ENCODE results near the gene PARD3B.

Gene PARD3B

DNA sequence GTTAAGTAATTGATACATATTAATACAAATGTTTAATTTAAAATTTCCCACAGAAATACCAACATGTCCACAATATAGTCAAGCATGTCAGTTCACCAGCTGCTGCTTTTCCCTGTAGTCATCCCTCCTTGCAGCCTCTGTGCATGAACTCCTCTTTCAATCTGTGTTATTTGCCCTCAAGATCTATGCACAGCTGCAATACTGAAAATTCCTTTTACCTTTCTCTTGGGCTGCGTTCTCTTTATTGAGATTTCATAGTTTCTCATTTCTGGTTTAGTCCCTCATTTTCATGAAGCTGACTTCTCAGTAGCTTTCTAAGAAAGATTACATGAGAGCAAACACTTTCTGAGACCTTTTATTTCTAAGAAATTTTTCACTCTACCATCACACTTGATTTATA, 464.9 kb downstream of the PARD3B start:
- Histone ChIP-seq H3K36me3 (ENCODE audit: insufficient read depth, low read length) (no peaks in the 10 kb centered on the region), H2AFZ (ENCODE audit: low read depth, low read length) (no peak overlapping the region), H3K27me3 (ENCODE audit: insufficient read depth, low read length, poor library complexity) (no peaks in the 10 kb centered on the region), H3K27ac (ENCODE audit: low read length) (no peak overlapping the region), H3K9me3 (ENCODE audit: insufficient read depth, low read length, severe bottlenecking) (no peaks in the 10 kb centered on the region), H3K9ac (ENCODE audit: low read depth, low read length) (no peak overlapping the region), H3K4me2 (ENCODE audit: insufficient read depth, low read length) (no peak overlapping the region), H3K4me1 (ENCODE audit: insufficient read depth, low read length) (no peaks in the 10 kb centered on the region), H3K79me2 (ENCODE audit: insufficient read depth, low read length) (no peaks in the 10 kb centered on the region), H4K20me1 (ENCODE audit: insufficient read depth, low read length) (no peaks in the 10 kb centered on the region), H3K4me3 (ENCODE audit: low read depth in 1 of 2, low read length in 2 of 2) (no peak overlapping the region)
- DNase-seq (no peak), ATAC-seq (ENCODE audit: insufficient read depth, low read depth) (no peak)
- no peak for TF ChIP-seq EZH2 (IDR thresholded peaks at IDR 0.05; ENCODE audit: borderline replicate concordance, low read depth, low read length, severe bottlenecking)
- TF ChIP-seq, protein P1, sequence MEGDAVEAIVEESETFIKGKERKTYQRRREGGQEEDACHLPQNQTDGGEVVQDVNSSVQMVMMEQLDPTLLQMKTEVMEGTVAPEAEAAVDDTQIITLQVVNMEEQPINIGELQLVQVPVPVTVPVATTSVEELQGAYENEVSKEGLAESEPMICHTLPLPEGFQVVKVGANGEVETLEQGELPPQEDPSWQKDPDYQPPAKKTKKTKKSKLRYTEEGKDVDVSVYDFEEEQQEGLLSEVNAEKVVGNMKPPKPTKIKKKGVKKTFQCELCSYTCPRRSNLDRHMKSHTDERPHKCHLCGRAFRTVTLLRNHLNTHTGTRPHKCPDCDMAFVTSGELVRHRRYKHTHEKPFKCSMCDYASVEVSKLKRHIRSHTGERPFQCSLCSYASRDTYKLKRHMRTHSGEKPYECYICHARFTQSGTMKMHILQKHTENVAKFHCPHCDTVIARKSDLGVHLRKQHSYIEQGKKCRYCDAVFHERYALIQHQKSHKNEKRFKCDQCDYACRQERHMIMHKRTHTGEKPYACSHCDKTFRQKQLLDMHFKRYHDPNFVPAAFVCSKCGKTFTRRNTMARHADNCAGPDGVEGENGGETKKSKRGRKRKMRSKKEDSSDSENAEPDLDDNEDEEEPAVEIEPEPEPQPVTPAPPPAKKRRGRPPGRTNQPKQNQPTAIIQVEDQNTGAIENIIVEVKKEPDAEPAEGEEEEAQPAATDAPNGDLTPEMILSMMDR (IDR thresholded peaks at IDR 0.05; ENCODE audit: borderline replicate concordance, extremely low read depth, low read length, poor library complexity, severe bottlenecking) = no peak

DNA sequence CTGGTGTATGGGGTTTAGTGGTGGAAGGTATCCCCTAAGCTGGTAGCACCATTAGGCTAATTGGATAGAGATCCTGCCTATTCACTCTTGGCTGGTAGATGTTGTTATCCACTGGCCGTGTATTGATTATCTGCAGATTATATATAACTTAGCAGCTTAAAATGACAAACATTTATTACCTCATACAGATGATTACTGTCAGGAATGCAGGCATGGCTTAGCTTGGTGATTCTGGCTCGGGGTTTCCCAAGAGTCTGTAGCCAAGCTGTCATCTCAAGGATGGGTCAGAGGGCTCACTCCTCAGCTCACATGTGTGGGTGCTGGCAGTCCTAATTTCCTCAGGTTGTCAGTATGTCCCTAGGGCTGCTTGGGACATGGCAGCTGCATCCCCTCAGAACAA, 465.8 kb downstream of the PARD3B start:
- no peak overlapping the region for H3K9ac ChIP-seq (ENCODE audit: low read depth, low read length)
- no peaks in the 10 kb centered on the region for H3K27me3 ChIP-seq (ENCODE audit: insufficient read depth, low read length, poor library complexity)
- H3K4me2 ChIP-seq (ENCODE audit: insufficient read depth, low read length) = no peak overlapping the region
- H3K79me2 ChIP-seq (ENCODE audit: insufficient read depth, low read length) = no peaks in the 10 kb centered on the region
- no peaks in the 10 kb centered on the region for H3K4me1 ChIP-seq (ENCODE audit: insufficient read depth, low read length)
- H4K20me1 ChIP-seq (ENCODE audit: insufficient read depth, low read length) = no peaks in the 10 kb centered on the region
- H3K9me3 ChIP-seq (ENCODE audit: insufficient read depth, low read length, severe bottlenecking) = no peaks in the 10 kb centered on the region
- ATAC-seq (ENCODE audit: insufficient read depth, low read depth) = no peak
- H3K4me3 ChIP-seq (ENCODE audit: low read depth in 1 of 2, low read length in 2 of 2) = no peak overlapping the region
- no peak for DNase-seq
- no peaks in the 10 kb centered on the region for H3K36me3 ChIP-seq (ENCODE audit: insufficient read depth, low read length)
- H3K27ac ChIP-seq (ENCODE audit: low read length) = no peak overlapping the region
- TF ChIP-seq, protein P1 (IDR thresholded peaks at IDR 0.05; ENCODE audit: borderline replicate concordance, extremely low read depth, low read length, poor library complexity, severe bottlenecking) = no peak
- TF ChIP-seq EZH2 (IDR thresholded peaks at IDR 0.05; ENCODE audit: borderline replicate concordance, low read depth, low read length, severe bottlenecking) = no peak
- H2AFZ ChIP-seq (ENCODE audit: low read depth, low read length) = no peak overlapping the region

DNA sequence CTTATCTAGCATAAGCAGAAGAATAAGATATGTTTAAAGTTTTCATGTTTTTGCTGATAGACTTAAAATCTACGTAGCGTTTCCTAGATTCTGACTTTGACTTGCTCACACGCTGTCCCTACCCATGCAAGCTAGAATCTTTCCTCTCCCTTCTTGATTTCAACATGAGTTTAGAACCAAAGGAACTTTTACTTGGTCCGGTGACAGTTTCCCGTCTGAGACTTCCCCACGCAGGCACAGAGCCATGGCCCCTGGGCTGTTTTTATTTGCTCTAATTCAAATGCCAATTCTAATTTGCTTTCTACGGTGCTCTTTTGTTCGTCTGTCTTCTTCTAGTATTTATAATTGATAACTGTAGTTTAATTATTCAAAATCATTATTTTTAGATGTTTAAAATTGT, 467.7 kb downstream of the PARD3B start:
- Histone ChIP-seq H3K27me3 (ENCODE audit: insufficient read depth, low read length, poor library complexity) (no peaks in the 10 kb centered on the region), H4K20me1 (ENCODE audit: insufficient read depth, low read length) (no peaks in the 10 kb centered on the region), H3K79me2 (ENCODE audit: insufficient read depth, low read length) (no peaks in the 10 kb centered on the region), H3K9me3 (ENCODE audit: insufficient read depth, low read length, severe bottlenecking) (no peaks in the 10 kb centered on the region), H3K27ac (ENCODE audit: low read length) (no peak overlapping the region), H3K9ac (ENCODE audit: low read depth, low read length) (no peak overlapping the region), H3K4me1 (ENCODE audit: insufficient read depth, low read length) (no peaks in the 10 kb centered on the region), H3K36me3 (ENCODE audit: insufficient read depth, low read length) (no peaks in the 10 kb centered on the region), H3K4me2 (ENCODE audit: insufficient read depth, low read length) (no peak overlapping the region), H2AFZ (ENCODE audit: low read depth, low read length) (no peak overlapping the region), H3K4me3 (ENCODE audit: low read depth in 1 of 2, low read length in 2 of 2) (no peak overlapping the region)
- TF ChIP-seq, protein P1 (IDR thresholded peaks at IDR 0.05; ENCODE audit: borderline replicate concordance, extremely low read depth, low read length, poor library complexity, severe bottlenecking) = no peak
- no peak for TF ChIP-seq EZH2 (IDR thresholded peaks at IDR 0.05; ENCODE audit: borderline replicate concordance, low read depth, low read length, severe bottlenecking)
- no peak for DNase-seq
- ATAC-seq (ENCODE audit: insufficient read depth, low read depth) = no peak

DNA sequence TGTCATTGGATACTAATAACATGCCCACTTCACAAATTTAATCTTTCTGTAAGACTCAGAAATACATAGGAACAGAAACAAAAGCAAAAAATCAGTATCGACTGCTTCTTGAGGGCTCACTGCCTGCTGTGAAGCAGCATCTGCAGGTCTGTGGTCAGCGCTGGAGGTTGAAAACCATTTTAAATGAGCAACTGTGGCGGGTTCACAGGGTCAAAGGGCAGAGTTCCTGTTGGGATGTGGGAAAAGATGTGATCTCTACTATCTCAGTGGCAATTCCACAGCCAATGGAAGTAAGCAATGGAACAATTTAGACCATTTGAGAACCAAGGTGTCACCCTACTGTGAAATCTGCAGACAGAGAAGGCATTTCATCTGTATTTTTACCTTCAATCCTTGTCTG, 468.3 kb downstream of the PARD3B start:
- no peaks in the 10 kb centered on the region for H4K20me1 ChIP-seq (ENCODE audit: insufficient read depth, low read length)
- no peaks in the 10 kb centered on the region for H3K36me3 ChIP-seq (ENCODE audit: insufficient read depth, low read length)
- H2AFZ ChIP-seq (ENCODE audit: low read depth, low read length) = no peak overlapping the region
- H3K4me1 ChIP-seq (ENCODE audit: insufficient read depth, low read length) = no peaks in the 10 kb centered on the region
- no peaks in the 10 kb centered on the region for H3K9me3 ChIP-seq (ENCODE audit: insufficient read depth, low read length, severe bottlenecking)
- no peak overlapping the region for H3K4me3 ChIP-seq (ENCODE audit: low read depth in 1 of 2, low read length in 2 of 2)
- H3K27ac ChIP-seq (ENCODE audit: low read length) = no peak overlapping the region
- H3K27me3 ChIP-seq (ENCODE audit: insufficient read depth, low read length, poor library complexity) = no peaks in the 10 kb centered on the region
- H3K4me2 ChIP-seq (ENCODE audit: insufficient read depth, low read length) = no peak overlapping the region
- ATAC-seq (ENCODE audit: insufficient read depth, low read depth) (no peak), DNase-seq (no peak)
- H3K9ac ChIP-seq (ENCODE audit: low read depth, low read length) = no peak overlapping the region
- no peak for TF ChIP-seq EZH2 (IDR thresholded peaks at IDR 0.05; ENCODE audit: borderline replicate concordance, low read depth, low read length, severe bottlenecking)
- TF ChIP-seq, protein P1 (IDR thresholded peaks at IDR 0.05; ENCODE audit: borderline replicate concordance, extremely low read depth, low read length, poor library complexity, severe bottlenecking) = no peak
- H3K79me2 ChIP-seq (ENCODE audit: insufficient read depth, low read length) = no peaks in the 10 kb centered on the region

Data from DND-41 (cell line).